ENCODE data around the gene FOXN1.
"Not testable (repeated sequence)": the region's sequence is repeated elsewhere in the genome, so short reads cannot be mapped to it uniquely, and the experiment has no call there.

Gene FOXN1, protein sequence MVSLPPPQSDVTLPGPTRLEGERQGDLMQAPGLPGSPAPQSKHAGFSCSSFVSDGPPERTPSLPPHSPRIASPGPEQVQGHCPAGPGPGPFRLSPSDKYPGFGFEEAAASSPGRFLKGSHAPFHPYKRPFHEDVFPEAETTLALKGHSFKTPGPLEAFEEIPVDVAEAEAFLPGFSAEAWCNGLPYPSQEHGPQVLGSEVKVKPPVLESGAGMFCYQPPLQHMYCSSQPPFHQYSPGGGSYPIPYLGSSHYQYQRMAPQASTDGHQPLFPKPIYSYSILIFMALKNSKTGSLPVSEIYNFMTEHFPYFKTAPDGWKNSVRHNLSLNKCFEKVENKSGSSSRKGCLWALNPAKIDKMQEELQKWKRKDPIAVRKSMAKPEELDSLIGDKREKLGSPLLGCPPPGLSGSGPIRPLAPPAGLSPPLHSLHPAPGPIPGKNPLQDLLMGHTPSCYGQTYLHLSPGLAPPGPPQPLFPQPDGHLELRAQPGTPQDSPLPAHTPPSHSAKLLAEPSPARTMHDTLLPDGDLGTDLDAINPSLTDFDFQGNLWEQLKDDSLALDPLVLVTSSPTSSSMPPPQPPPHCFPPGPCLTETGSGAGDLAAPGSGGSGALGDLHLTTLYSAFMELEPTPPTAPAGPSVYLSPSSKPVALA

DNA sequence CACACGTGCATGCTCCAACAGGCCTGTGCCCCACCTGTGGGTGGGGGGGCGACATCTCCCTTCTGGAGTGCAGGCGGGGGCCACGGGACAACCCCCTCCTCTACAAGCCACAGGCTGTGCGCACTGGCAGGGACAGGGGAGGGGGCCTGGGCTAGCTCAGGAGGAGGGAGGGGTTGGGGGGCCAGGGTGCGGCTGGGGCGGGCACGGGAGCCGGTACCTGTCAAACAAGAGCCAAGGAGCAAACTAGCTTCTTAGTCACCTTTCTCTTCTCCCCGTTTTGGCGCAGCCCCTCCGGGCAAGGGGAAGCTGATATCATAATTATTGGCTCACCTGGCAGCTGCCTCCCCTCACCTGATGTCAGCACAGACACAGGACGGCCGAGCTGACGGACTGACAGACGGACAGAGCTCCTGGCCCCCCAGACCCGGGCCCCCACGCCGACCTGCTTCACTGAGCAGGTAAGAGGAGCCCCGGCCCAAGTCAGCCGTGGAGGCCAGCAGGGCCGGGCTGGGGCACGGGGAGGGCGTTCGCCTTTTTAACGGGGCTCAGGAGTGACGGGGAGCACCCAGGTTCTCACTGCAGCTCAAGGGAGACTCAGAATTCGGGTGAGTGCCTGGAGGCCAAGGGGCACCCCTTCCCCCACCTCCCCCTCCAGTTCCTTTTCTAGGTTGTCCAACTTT is at the start of gene FOXN1:
Gene FOXN1, plus strand, starts transcription at position 363 of the 680 bp plus-strand sequence. CDS start 17,622 bp downstream, outside the sequence.
- TF ChIP-seq ZNF274 (IDR thresholded peaks at IDR 0.05; ENCODE audit: low read depth, low read length) = no peak
- H3K4me3 ChIP-seq (ENCODE audit: low read length) = no peak within 1 kb of the TSS

DNA sequence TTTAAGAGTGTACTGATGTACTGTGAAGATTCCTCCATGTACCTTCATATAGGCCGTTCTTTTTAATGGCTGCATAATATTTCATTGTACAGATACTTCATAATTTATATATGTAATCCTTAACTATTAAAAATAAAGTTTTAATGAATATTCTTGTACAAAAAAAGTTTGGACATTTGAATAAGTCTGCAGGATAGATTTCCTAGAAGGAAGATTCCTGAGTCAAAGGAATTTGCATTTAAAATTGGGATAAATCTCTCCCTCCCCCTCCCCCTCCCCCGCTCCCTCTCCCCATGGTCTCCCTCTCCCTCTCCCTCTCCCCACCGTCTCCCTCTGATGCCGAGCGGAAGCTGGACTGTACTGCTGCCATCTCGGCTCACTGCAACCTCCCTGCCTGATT is 48.3 kb upstream of the FOXN1 start:
- no peak overlapping the region for H3K4me3 ChIP-seq (ENCODE audit: low read length)
- TF ChIP-seq ZNF274 (IDR thresholded peaks at IDR 0.05; ENCODE audit: low read depth, low read length) = no peak

DNA sequence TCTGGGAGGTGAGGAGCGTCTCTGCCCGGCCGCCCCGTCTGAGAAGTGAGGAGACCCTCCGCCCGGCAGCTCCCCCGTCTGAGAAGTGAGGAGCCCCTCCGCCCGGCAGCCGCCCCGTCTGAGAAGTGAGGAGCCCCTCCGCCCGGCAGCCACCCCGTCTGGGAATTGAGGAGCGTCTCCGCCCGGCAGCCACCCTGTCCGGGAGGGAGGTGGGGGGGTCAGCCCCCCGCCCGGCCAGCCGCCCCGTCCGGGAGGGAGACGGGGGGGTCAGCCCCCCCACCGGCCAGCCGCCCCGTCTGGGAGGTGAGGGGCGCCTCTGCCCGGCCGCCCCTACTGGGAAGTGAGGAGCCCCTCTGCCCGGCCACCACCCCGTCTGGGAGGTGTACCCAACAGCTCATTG is 47.3 kb upstream of the FOXN1 start:
- H3K4me3 ChIP-seq (ENCODE audit: low read length) = not testable (repeated sequence)

DNA sequence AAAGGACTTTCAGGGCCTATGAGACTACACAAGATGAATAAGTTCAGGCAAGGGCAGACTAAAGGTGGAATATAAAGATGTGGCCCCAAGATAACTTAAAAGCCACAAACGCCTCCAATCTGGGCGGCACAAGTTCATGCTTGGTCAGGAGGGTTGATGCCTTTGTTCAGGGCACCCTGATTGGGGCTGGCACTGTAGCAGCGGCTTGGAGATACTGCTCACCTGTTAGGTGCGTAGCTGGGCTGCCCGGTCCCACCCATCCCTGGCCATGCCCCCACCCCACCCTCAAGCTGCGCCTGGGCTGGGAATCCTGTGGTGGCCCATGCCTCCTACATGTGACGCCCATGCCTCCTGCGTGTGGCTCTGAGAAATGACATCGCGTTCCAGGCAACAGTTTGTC is 45.2 kb upstream of the FOXN1 start:
- H3K4me3 ChIP-seq (ENCODE audit: low read length) = no peak overlapping the region
- no peak for TF ChIP-seq ZNF274 (IDR thresholded peaks at IDR 0.05; ENCODE audit: low read depth, low read length)

DNA sequence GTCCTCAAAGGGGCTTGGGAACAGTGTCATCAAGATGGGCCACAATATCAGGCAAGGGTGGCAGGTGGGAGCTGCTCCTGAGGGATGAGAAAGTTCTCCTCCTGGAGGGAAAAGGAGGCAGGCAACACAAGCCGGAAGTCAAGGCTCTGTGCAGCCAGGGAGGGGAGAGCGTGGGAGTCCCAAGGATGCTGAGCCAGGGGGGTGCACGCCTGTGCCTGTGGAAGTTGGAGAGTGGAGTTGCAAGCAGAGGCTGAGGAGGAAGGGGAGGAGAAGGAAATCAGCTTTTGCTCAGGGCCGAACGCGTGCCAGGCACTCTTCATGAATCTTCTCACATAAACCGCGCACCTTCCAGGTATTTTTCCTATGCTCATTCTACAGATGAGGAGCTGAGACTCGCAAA is 40.1 kb upstream of the FOXN1 start:
- TF ChIP-seq ZNF274 (IDR thresholded peaks at IDR 0.05; ENCODE audit: low read depth, low read length) = no peak
- no peak overlapping the region for H3K4me3 ChIP-seq (ENCODE audit: low read length)

DNA sequence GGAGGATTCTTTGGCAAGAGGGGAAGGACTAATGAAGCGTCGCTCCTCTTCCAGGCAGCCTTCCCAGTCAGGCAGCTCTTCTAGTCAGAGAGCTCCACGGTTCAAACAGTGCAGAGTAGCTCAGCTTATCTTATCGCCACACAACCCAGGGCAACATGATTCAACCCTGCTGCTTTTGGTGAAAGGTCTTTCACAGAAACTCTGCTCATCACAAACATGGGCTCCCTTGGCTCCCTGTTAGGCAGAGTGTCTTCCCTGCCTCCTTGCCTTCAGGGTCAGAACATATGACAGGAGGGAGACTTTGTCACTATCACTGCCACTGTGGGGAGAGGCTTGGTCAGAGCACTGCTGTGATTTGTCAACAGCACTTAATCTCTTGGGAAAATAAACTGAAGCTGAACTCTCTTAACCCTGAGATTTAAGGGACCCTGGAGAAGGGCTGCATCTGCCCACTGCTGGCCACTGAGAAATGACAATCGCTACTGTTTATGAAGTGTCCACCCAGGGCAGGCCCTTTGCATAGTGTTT is 39.6 kb upstream of the FOXN1 start:
- no peak for TF ChIP-seq ZNF274 (IDR thresholded peaks at IDR 0.05; ENCODE audit: low read depth, low read length)

DNA sequence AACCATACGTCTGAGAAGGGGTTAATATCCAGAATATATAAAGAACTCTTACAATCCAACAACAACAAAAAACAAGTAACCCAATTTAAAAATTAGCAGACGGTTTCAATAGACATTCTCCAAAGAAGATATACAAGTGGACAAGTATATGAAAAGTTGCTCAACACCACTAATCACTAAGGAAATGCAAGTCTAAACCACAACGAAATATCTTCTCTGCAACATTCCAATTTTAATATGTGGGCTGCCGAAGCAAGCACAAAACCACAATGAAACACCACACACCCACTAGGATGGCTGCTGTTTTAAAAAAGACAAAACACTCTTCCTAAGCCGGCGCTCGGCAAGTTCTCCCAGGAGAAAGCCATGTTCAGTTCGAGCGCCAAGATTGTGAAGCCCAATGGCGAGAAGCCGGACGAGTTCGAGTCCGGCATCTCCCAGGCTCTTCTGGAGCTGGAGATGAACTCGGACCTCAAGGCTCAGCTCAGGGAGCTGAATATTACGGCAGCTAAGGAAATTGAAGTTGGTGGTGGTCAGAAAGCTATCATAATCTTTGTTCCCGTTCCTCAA is 38.6 kb upstream of the FOXN1 start:
- H3K4me3 ChIP-seq (ENCODE audit: low read length) = no peak overlapping the region
- no peak for TF ChIP-seq ZNF274 (IDR thresholded peaks at IDR 0.05; ENCODE audit: low read depth, low read length)

More for the DNA sequence above, 39.6 kb upstream of the FOXN1 start:
- H3K4me3 ChIP-seq (ENCODE audit: low read length) = no peak overlapping the region

DNA sequence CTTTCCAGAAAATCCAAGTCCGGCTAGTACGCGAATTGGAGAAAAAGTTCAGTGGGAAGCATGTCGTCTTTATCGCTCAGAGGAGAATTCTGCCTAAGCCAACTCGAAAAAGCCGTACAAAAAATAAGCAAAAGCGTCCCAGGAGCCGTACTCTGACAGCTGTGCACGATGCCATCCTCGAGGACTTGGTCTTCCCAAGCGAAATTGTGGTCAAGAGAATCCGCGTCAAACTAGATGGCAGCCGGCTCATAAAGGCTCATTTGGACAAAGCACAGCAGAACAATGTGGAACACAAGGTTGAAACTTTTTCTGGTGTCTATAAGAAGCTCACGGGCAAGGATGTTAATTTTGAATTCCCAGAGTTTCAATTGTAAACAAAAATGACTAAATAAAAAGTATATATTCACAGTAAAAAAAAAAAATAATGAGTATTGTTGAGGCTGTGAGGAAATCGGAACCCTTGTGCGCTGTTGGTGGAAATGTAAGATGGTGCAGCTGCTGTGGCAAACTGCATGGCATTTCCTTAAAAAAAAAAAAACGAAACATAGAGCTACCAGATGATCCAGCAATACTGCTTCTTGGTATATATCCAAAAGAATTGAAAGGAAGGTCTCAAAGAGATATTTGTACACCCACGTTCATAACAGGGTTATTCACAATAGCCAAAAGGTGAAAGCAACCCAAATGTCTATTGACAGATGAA is 38.0 kb upstream of the FOXN1 start:
- not testable (repeated sequence) for H3K4me3 ChIP-seq (ENCODE audit: low read length)

DNA sequence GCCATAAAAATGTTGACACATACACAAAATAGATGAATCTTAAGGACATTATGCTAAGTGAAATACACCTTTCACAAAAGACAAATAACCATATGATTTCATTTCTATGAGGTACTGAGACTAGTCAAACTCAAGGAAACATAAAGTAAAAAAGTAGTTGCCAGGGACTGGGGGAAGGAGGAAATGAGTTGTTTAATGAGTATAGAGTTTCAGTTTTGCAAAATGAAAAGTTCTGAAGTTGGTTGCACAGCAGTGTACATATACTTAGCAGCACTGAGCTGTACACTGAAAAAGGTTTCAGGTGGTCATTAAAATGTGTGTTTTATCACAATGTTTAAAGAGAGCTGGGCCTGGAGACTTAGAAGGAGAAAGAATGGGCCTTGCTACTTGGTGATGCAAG is 37.4 kb upstream of the FOXN1 start:
- no peak for TF ChIP-seq ZNF274 (IDR thresholded peaks at IDR 0.05; ENCODE audit: low read depth, low read length)
- no peak overlapping the region for H3K4me3 ChIP-seq (ENCODE audit: low read length)

DNA sequence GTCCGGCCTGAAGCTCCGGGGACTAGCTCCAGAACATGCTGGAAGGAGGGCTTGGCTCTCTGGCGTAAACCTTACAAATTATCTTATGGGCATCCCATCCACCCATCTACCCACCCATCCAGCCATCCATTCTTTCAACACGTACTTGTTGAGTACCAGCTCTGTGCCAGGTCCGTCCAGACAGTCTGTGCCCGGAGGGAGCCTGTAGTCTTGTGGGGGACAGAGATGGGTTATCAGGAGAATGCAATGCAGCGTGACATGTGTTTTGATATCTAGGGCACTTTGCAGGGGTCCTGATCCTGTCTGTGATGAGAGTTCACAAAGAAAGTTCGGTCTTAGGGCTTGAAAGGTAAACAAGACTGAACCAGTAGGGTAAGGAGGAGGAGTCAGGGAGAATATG is 36.8 kb upstream of the FOXN1 start:
- no peak overlapping the region for H3K4me3 ChIP-seq (ENCODE audit: low read length)
- TF ChIP-seq ZNF274 (IDR thresholded peaks at IDR 0.05; ENCODE audit: low read depth, low read length) = no peak

DNA sequence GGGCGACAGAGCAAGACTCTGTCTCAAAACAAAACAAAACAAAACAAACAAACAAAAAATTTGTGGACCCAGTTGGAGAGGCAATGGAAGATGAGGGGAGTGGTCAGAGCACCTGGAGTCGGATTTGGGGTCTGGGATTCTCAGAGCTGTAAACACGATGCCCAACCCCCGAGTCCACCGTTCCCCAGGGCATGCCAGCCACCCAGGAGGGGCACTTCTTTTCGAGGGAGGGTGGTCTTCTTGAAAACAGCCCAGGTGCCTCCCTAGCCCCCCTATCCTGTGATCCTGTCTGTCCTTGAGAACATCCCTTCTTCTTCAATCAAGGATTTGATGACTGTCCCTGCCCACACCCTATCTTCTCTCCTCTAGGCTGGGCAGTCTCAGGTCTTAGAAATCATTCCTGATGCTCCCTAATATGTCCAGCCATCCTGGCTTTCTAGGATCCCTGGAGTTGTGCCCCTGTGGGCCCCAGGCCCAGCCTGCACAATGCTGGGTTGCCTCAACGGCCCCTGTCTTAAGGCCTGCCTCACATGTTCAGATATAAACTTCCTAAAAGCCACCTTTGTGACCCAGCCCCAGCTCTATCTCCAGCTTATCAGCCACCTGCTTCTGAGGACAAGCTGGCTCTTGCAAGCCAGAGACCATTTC is 35.8 kb upstream of the FOXN1 start:
- TF ChIP-seq ZNF274 (IDR thresholded peaks at IDR 0.05; ENCODE audit: low read depth, low read length) = no peak

DNA sequence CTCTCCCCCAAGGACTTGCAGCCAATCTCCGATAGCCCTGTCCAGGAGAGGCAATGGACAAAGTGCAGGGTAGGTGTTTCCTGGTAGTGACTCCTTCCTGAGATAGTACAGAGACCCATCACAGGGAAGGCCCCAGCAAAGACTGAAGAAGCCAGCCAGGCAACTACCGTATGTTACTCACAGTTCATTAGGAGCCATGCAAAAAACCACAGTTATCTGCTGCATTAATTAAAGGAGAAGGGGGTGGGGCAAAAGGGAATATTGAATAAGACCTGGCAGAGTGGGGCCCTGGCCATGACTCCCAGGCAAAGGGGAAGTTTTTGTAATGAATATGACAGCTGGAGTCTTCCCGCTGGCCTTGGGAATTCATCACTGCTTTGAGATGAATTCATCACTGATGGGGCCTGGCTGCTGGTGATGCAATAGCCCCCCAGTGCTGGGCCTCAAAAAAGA is 35.2 kb upstream of the FOXN1 start:
- no peak for TF ChIP-seq ZNF274 (IDR thresholded peaks at IDR 0.05; ENCODE audit: low read depth, low read length)
- H3K4me3 ChIP-seq (ENCODE audit: low read length) = no peak overlapping the region

More for the DNA sequence above, 35.8 kb upstream of the FOXN1 start:
- no peak overlapping the region for H3K4me3 ChIP-seq (ENCODE audit: low read length)
